Brain microvascular endothelial cell (primary cell): ENCODE measurements around the gene SERPINF2.
A peak's percentile ranks its signal among the peaks of the same experiment; 100 is the strongest.

ENCODE experiments used
- DNase-seq: peaks from one replicate; pipeline ENCODE4 v3.0.0-alpha.2; 2020
- H3K27ac ChIP-seq: fragments of 250-450 bp; sonication (Bioruptor Pico); 2 replicates; pipeline ENCODE4 v1.5.1; 2020; ENCODE audit warnings: mild to moderate bottlenecking, moderate library complexity
- H3K27me3 ChIP-seq: fragments of 250-450 bp; sonication (Bioruptor Pico); replicated peaks from 2 replicates; pipeline ENCODE4 v1.5.1; 2020; ENCODE audit warnings: mild to moderate bottlenecking
- H3K36me3 ChIP-seq: fragments of 250-450 bp; sonication (Bioruptor Pico); replicated peaks from 2 replicates; pipeline ENCODE4 v1.5.1; 2020; ENCODE audit warnings: mild to moderate bottlenecking
- H3K4me3 ChIP-seq: 2 replicates; pipeline ENCODE4 v1.5.1; 2011; ENCODE audit warnings: low read depth, mild to moderate bottlenecking, control low read depth, low read length, moderate library complexity
- CTCF ChIP-seq: IDR thresholded peaks from 2 replicates; pipeline ENCODE4 v1.5.1; 2011; ENCODE audit warnings: low read depth, mild to moderate bottlenecking, moderate library complexity, low read length, control low read depth, inconsistent platforms; ENCODE audit errors: missing control alignments
- in situ Hi-C: cut with HindIII; loops from 2 replicates; pipeline ENCODE4 v1.10.0; 2017; ENCODE audit warnings: low sequenced_read_pairs, low pct_ligation_motif_present

The SERPINF2 gene

GRCh38 chr17:1714427-1714979 is 28.2 kb upstream of the SERPINF2 start:
- no peak for TF ChIP-seq CTCF
- Histone ChIP-seq H3K27me3 (no peaks in the 10 kb centered on the region), H3K36me3 (peaks cover 44% of the 10 kb centered on the region), H3K27ac (peak overlapping the region; percentile 97), H3K4me3 (peak overlapping the region; percentile 75)
- DNase-seq, result peak; percentile 97
- in situ Hi-C loops, result loop anchor here (10.0 kb wide), 1 partner anchor 70 kb away; no protein-coding TSS in a partner anchor

GRCh38 chr17:1714980-1715802 is 27.5 kb upstream of the SERPINF2 start:
- Histone ChIP-seq H3K4me3 (peak overlapping the region; percentile 75), H3K27me3 (no peaks in the 10 kb centered on the region), H3K27ac (peak overlapping the region; percentile 97), H3K36me3 (peaks cover 44% of the 10 kb centered on the region)
- peak; percentile 89 for DNase-seq
- in situ Hi-C loops, result loop anchor here (10.0 kb wide), 1 partner anchor 70 kb away; no protein-coding TSS in a partner anchor
- no peak for TF ChIP-seq CTCF

GRCh38 chr17:1715803-1716075 is 26.9 kb upstream of the SERPINF2 start:
- in situ Hi-C loops, result loop anchor here (10.0 kb wide), 1 partner anchor 69 kb away; no protein-coding TSS in a partner anchor
- H3K4me3 ChIP-seq, result peak overlapping the region; percentile 75
- H3K27ac ChIP-seq, result peak overlapping the region; percentile 97
- DNase-seq, result no peak
- H3K36me3 ChIP-seq, result peaks cover 44% of the 10 kb centered on the region
- no peaks in the 10 kb centered on the region for H3K27me3 ChIP-seq
- no peak for TF ChIP-seq CTCF

GRCh38 chr17:1716076-1716911 is 26.4 kb upstream of the SERPINF2 start:
- H3K36me3 ChIP-seq, result peaks cover 40% of the 10 kb centered on the region
- H3K27ac ChIP-seq, result peak overlapping the region; percentile 99
- in situ Hi-C loops, result loop anchor here (10.0 kb wide), 1 partner anchor 69 kb away; no protein-coding TSS in a partner anchor
- DNase-seq, result peak; percentile 100
- peak; percentile 27 for TF ChIP-seq CTCF
- no peaks in the 10 kb centered on the region for H3K27me3 ChIP-seq
- H3K4me3 ChIP-seq, result peak overlapping the region; percentile 75

- in situ Hi-C loops, result loop anchor here (10.0 kb wide), 1 partner anchor 68 kb away; no protein-coding TSS in a partner anchor
- peak; percentile 98 for DNase-seq
- TF ChIP-seq CTCF, result no peak
- H3K4me3 ChIP-seq, result peak overlapping the region; percentile 74
- H3K27ac ChIP-seq, result peak overlapping the region; percentile 99
- H3K36me3 ChIP-seq, result peaks cover 33% of the 10 kb centered on the region
- H3K27me3 ChIP-seq, result no peaks in the 10 kb centered on the region
These were observed 25.6 kb upstream of the SERPINF2 start for GRCh38 chr17:1716912-1717695.
